Neural cell (in vitro differentiated cells): ENCODE data around the gene NPRL2. TPM values are rescaled to one million over a fixed set of nuclear protein-coding genes. Genes with fewer than 3 reads are reported as not detected.

Experiments
- H2AFZ ChIP-seq: fragments of 200-600, 300-800 bp; sonication (generic), shearing (Covaris generic); 2 replicates; pipeline ENCODE4 v1.6.0; 2014; ENCODE audit warnings: low read depth, mild to moderate bottlenecking, antibody characterized with exemption, low read length, moderate library complexity
- H3F3A ChIP-seq: fragments of 200-600 bp; shearing (Covaris generic); 2 replicates; pipeline ENCODE4 v1.6.1; 2016; ENCODE audit warnings: mild to moderate bottlenecking, moderate library complexity, mixed read lengths, antibody characterized with exemption, low read length; ENCODE audit not compliant: insufficient read depth, poor library complexity, severe bottlenecking
- H3K27ac ChIP-seq: fragments of 200-600, 300-800 bp; sonication (generic), shearing (Covaris generic); 2 replicates; pipeline ENCODE4 v1.5.1; 2014; ENCODE audit warnings: mild to moderate bottlenecking, low read length, moderate library complexity
- H3K27me3 ChIP-seq: fragments of 300-800, 200-600 bp; sonication (generic), shearing (Covaris generic); 2 replicates; pipeline ENCODE4 v1.6.0; 2014; ENCODE audit warnings: mild to moderate bottlenecking, low read depth, low read length, moderate library complexity; ENCODE audit not compliant: insufficient read depth
- H3K36me3 ChIP-seq: fragments of 300-800, 200-600 bp; sonication (generic), shearing (Covaris generic); 2 replicates; pipeline ENCODE4 v1.5.1; 2014; ENCODE audit warnings: mild to moderate bottlenecking, antibody characterized with exemption, low read length, moderate library complexity; ENCODE audit not compliant: insufficient read depth
- H3K4me2 ChIP-seq: fragments of 300-800, 200-600 bp; sonication (generic), shearing (Covaris generic); 2 replicates; pipeline ENCODE4 v1.6.0; 2014; ENCODE audit warnings: mild to moderate bottlenecking, low read length
- H3K4me3 ChIP-seq: fragments of 300-800, 200-600 bp; sonication (generic), shearing (Covaris generic); 2 replicates; pipeline ENCODE4 v1.5.1; 2014; ENCODE audit warnings: mild to moderate bottlenecking, low read length, moderate library complexity
- H3K79me2 ChIP-seq: fragments of 200-600 bp; shearing (Covaris generic); replicated peaks from 2 replicates; pipeline ENCODE4 v1.6.0; 2014; ENCODE audit warnings: mild to moderate bottlenecking, low read length, moderate library complexity; ENCODE audit not compliant: insufficient read depth
- H3K9ac ChIP-seq: fragments of 300-800, 200-600 bp; sonication (generic), shearing (Covaris generic); 2 replicates; pipeline ENCODE4 v1.6.1; 2016; ENCODE audit warnings: mild to moderate bottlenecking, low read length, mixed read lengths
- H3K9me2 ChIP-seq: fragments of 200-600 bp; shearing (Covaris generic); 2 replicates; pipeline ENCODE4 v1.6.1; 2016; ENCODE audit warnings: mild to moderate bottlenecking, low read length, mixed read lengths; ENCODE audit not compliant: insufficient read depth
- H3K9me3 ChIP-seq: fragments of 200-600, 300-800 bp; sonication (generic), shearing (Covaris generic); 2 replicates; pipeline ENCODE4 v1.6.1; 2016; ENCODE audit warnings: mild to moderate bottlenecking, mixed run types, low read length, moderate library complexity, mixed read lengths
- H4K20me1 ChIP-seq: fragments of 200-600 bp; shearing (Covaris generic); 2 replicates; pipeline ENCODE4 v1.6.1; 2016; ENCODE audit warnings: mild to moderate bottlenecking, mixed run types; ENCODE audit not compliant: insufficient read depth
- EP300 ChIP-seq: fragments of 450-650 bp; conservative IDR thresholded peaks from 2 replicates; pipeline ENCODE4 v1.6.1; 2014; ENCODE audit warnings: antibody characterized with exemption, mild to moderate bottlenecking, moderate library complexity; ENCODE audit not compliant: poor library complexity, severe bottlenecking
- EZH2 ChIP-seq: fragments of 200-600, 300-800 bp; shearing (Covaris generic), sonication (generic); IDR thresholded peaks from 2 replicates; pipeline ENCODE4 v1.6.1; 2014; ENCODE audit warnings: antibody characterized with exemption, low read length, borderline replicate concordance, mild to moderate bottlenecking; ENCODE audit not compliant: insufficient read depth, poor library complexity, severe bottlenecking
- MXI1 ChIP-seq: fragments of 450-650 bp; conservative IDR thresholded peaks from 2 replicates; pipeline ENCODE4 v1.6.1; 2014; ENCODE audit warnings: antibody characterized with exemption, mild to moderate bottlenecking; ENCODE audit not compliant: poor library complexity, severe bottlenecking
- POLR2AphosphoS5 ChIP-seq: IDR thresholded peaks from 2 replicates; pipeline ENCODE4 v1.6.1; 2012
- RAD21 ChIP-seq: fragments of 450-650 bp; conservative IDR thresholded peaks from 2 replicates; pipeline ENCODE4 v1.6.1; 2014; ENCODE audit warnings: antibody characterized with exemption, mild to moderate bottlenecking, moderate library complexity
- REST ChIP-seq: IDR thresholded peaks from 2 replicates; pipeline ENCODE4 v1.6.1; 2012; ENCODE audit warnings: borderline replicate concordance
- SMC3 ChIP-seq: fragments of 450-650 bp; conservative IDR thresholded peaks from 2 replicates; pipeline ENCODE4 v1.6.1; 2014; ENCODE audit warnings: antibody characterized with exemption, mild to moderate bottlenecking, moderate library complexity; ENCODE audit not compliant: poor library complexity
- TAF1 ChIP-seq: IDR thresholded peaks from 2 replicates; pipeline ENCODE4 v1.6.1; 2012; ENCODE audit warnings: low read depth
- polyA plus RNA-seq: library from polyadenylated mRNA; depleted of rRNA; stranded (reverse); fragments of >200 nt; gene quantifications from 2 replicates; pipeline ENCODE4 v1.2.3, GENCODE V29; 2014
- TF ChIP-seq, protein P1 (sequence below): fragments of 450-650 bp; IDR thresholded peaks from 2 replicates; pipeline ENCODE4 v1.5.1; 2014; ENCODE audit warnings: antibody characterized with exemption, mild to moderate bottlenecking, moderate library complexity; ENCODE audit not compliant: poor library complexity, severe bottlenecking

Gene NPRL2
- polyA plus RNA-seq, 1 donor from 2014 or later, result 118 TPM

DNA sequence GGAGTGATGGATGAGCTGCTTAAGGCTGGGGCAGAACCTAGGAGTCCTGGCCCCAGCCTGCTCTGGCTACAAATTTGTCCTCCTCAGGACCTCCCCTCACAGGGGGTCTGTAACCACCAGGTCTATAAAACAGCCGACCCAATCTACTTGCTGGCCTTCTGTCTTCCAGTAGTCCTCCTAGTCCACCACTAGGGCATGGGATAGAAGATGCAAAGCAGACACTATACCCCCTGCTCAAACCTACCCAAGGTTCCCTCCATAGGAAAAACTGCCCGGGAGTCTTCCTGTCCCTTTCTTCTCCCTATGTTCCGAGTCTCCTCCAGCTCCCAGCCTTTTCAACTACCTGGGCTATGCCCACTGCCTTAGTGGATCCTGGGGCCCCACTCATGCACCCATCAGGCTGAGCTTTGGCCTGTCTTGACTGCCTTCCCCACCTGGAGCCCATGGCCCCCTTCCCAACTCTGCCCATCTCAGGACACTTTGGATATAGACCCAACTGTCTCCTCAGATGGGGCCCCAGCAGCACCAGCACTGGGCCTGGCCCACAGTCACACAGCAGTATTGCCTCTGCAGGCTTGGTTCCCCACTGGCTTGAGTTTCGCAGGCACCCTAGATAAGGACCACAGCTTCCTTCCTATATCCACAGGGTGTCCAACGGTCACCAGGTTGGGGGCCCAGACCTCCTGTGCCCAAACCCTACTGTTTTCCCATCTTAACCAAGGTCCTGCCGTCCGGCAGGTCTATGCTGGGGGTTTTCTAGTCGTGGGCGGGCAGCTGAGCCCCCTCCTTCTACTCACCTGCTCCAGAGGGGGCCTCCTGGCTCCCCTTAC is 52.5 kb downstream of the NPRL2 start:
- Histone ChIP-seq H3K36me3 (no peaks in the 10 kb centered on the region), H3K9me3 (no peaks in the 10 kb centered on the region), H3K9me2 (no peaks in the 10 kb centered on the region), H3F3A (no peaks in the 10 kb centered on the region), H3K27ac (peak overlapping the region; percentile 68), H3K4me3 (peak overlapping the region; percentile 78), H3K9ac (peak overlapping the region; percentile 86), H3K79me2 (no peaks in the 10 kb centered on the region), H4K20me1 (no peaks in the 10 kb centered on the region), H3K4me2 (peak overlapping the region; percentile 80), H2AFZ (no peak overlapping the region), H3K27me3 (no peaks in the 10 kb centered on the region)
- TF ChIP-seq EP300, result no peak
- no peak for TF ChIP-seq REST
- TF ChIP-seq SMC3, result no peak
- TF ChIP-seq RAD21, result no peak
- no peak for TF ChIP-seq POLR2AphosphoS5
- TF ChIP-seq TAF1, result no peak
- no peak for TF ChIP-seq MXI1
- no peak for TF ChIP-seq EZH2
- TF ChIP-seq, protein P1, sequence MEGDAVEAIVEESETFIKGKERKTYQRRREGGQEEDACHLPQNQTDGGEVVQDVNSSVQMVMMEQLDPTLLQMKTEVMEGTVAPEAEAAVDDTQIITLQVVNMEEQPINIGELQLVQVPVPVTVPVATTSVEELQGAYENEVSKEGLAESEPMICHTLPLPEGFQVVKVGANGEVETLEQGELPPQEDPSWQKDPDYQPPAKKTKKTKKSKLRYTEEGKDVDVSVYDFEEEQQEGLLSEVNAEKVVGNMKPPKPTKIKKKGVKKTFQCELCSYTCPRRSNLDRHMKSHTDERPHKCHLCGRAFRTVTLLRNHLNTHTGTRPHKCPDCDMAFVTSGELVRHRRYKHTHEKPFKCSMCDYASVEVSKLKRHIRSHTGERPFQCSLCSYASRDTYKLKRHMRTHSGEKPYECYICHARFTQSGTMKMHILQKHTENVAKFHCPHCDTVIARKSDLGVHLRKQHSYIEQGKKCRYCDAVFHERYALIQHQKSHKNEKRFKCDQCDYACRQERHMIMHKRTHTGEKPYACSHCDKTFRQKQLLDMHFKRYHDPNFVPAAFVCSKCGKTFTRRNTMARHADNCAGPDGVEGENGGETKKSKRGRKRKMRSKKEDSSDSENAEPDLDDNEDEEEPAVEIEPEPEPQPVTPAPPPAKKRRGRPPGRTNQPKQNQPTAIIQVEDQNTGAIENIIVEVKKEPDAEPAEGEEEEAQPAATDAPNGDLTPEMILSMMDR, result no peak

DNA sequence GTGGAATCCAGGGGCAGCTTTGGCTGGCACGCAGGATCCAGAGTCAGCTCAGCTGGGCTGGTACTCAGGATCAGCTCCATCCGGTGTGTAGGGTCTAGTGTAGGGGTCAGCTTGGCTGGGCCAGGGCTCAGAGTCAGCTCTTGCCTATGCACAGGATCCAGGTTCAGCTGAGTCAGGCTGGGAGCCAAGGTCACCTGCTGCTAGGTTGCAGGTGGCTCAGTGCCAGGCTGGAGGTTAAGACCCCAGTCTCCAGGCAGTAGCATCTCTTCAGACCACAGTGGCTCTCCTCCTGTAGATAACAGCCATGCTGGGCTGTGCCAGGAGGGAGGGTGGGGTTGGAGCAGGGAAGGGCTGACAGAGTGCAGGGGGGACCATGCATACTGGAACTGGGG is 53.2 kb downstream of the NPRL2 start:
- Histone ChIP-seq H3K27ac (no peak overlapping the region), H3K79me2 (no peaks in the 10 kb centered on the region), H3K9me3 (no peaks in the 10 kb centered on the region), H4K20me1 (no peaks in the 10 kb centered on the region), H2AFZ (no peak overlapping the region), H3K4me3 (no peak overlapping the region), H3F3A (no peaks in the 10 kb centered on the region), H3K27me3 (no peaks in the 10 kb centered on the region), H3K9me2 (no peaks in the 10 kb centered on the region), H3K9ac (no peak overlapping the region), H3K36me3 (no peaks in the 10 kb centered on the region), H3K4me2 (no peak overlapping the region)
- TF ChIP-seq EP300, result no peak
- TF ChIP-seq MXI1, result no peak
- no peak for TF ChIP-seq SMC3

Other genes starting within 250 kb of the NPRL2 start
- gene SEMA3F, start 195.5 kb downstream of the NPRL2 start, polyA plus RNA-seq, result 17.0 and 20.4 TPM in 2 replicates
- gene GNAT1, start 159.2 kb downstream of the NPRL2 start, polyA plus RNA-seq, result not detected in 2 replicates
- gene SLC38A3, start 145.5 kb downstream of the NPRL2 start, polyA plus RNA-seq, result 0.66 TPM in 1 of 2 replicates, not detected in the other
- 81.6 and 101 TPM in 2 replicates for gene GNAI2, start 114.6 kb downstream of the NPRL2 start, polyA plus RNA-seq
- 7.8 and 9.6 TPM in 2 replicates for gene SEMA3B, start 81.6 kb downstream of the NPRL2 start, polyA plus RNA-seq
- not detected in 2 replicates for gene LSMEM2, start 71.7 kb downstream of the NPRL2 start, polyA plus RNA-seq
- 41.8 and 76.4 TPM in 2 replicates for gene IFRD2, start 58.3 kb downstream of the NPRL2 start, polyA plus RNA-seq
- 8.8 and 9.1 TPM in 2 replicates for gene HYAL3, start 51.4 kb downstream of the NPRL2 start, polyA plus RNA-seq
- 4.6 and 5.3 TPM in 2 replicates for gene NAA80, start 51.4 kb downstream of the NPRL2 start, polyA plus RNA-seq
- 2.2 and 4.7 TPM in 2 replicates for gene HYAL1, start 47.2 kb downstream of the NPRL2 start, polyA plus RNA-seq
- 116 and 138 TPM in 2 replicates for gene HYAL2, start 28.0 kb downstream of the NPRL2 start, polyA plus RNA-seq
- gene TUSC2, start 22.6 kb downstream of the NPRL2 start, polyA plus RNA-seq, result 88.8 and 106 TPM in 2 replicates
- 51.4 and 54.0 TPM in 2 replicates for gene RASSF1, start 9.9 kb downstream of the NPRL2 start, polyA plus RNA-seq
- gene ZMYND10, start 5.0 kb downstream of the NPRL2 start, polyA plus RNA-seq, result 5.0 and 5.2 TPM in 2 replicates
- 21.2 and 28.9 TPM in 2 replicates for gene CYB561D2, start 87 bp upstream of the NPRL2 start, polyA plus RNA-seq
- gene TMEM115, start 8.7 kb upstream of the NPRL2 start, polyA plus RNA-seq, result 17.8 and 24.7 TPM in 2 replicates
- gene CACNA2D2, start 152.9 kb upstream of the NPRL2 start, polyA plus RNA-seq, result 7.8 and 11.4 TPM in 2 replicates
- gene C3orf18, start 217.0 kb upstream of the NPRL2 start, polyA plus RNA-seq, result 24.5 and 39.9 TPM in 2 replicates
- 24.4 and 36.8 TPM in 2 replicates for gene HEMK1, start 218.7 kb upstream of the NPRL2 start, polyA plus RNA-seq